GM18499 (cell line): Measurements from ENCODE around the gene MRPS27.

Experiments used
- ATAC-seq: cut with Tn5 transposase; IDR thresholded peaks from one replicate; pipeline ENCODE4 v1.9.1; 2021; ENCODE audit warnings: moderate number of reproducible peaks; ENCODE audit not compliant: insufficient read depth, unreplicated experiment

Gene MRPS27

DNA sequence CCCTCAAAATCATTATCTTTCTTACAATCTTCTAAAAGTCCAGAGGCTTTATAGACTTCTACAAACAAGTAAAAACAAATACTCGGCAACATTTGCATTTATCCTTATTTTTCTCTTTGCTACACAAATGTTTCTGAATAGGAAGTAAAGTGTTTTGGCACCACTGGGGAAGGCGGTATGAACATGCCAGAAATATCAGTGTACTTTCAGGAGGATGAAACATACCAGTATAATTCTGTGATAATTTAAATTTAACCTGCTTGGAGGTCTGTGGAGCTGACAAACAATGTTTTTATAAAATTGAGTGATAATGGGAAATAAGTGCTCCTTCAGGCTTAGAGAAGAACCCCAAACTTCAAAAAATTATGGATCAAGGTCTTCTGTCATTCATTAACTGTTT is 51.8 kb downstream of the MRPS27 start:
- no peak for ATAC-seq

DNA sequence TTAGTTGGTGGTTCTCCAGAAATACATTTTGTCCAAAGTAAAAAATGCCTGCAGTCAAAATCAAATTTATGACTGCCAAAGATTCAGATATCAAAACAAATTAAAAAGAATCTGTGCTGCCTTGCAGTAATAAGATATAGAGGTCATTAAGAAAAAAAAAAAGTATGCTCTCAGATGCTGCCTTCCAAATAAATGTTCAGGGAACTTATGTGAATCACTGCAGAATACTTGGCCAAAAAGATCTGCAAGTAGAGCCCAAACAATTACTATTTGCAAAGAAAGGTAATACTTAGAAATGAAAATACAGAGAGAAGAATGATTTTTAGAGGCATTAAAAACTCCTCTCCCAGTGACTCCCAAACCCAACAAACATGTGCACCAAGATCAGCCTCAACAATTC is 52.4 kb downstream of the MRPS27 start:
- no peak for ATAC-seq

GRCh38 chr5:72266862-72267261 is 53.2 kb downstream of the MRPS27 start:
- ATAC-seq, result no peak

GRCh38 chr5:72265032-72265877 is 54.8 kb downstream of the MRPS27 start:
- no peak for ATAC-seq

DNA sequence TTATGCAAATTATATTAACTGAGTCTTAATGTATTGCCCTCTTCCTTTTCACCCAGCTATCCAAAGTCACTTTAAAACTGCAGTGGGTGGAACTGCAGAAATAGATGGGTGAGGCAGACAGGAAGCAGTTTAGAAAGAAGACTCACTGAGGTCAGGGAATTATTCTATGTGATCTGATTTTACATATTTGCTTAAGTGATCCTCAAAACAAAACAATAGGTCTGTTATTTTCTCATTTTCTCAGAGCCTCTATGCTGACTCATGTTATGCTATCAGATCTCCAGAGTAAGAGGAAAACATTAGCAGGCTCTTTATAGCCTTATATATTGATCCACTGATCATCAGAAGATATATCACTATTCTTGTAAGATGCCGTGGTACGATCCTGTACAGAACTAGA is 63.5 kb downstream of the MRPS27 start:
- no peak for ATAC-seq

GRCh38 chr5:72255670-72256069 is 64.4 kb downstream of the MRPS27 start:
- ATAC-seq, result no peak

- no peak for ATAC-seq
Observed at GRCh38 chr5:72255237-72255636, 64.8 kb downstream of the MRPS27 start.

DNA sequence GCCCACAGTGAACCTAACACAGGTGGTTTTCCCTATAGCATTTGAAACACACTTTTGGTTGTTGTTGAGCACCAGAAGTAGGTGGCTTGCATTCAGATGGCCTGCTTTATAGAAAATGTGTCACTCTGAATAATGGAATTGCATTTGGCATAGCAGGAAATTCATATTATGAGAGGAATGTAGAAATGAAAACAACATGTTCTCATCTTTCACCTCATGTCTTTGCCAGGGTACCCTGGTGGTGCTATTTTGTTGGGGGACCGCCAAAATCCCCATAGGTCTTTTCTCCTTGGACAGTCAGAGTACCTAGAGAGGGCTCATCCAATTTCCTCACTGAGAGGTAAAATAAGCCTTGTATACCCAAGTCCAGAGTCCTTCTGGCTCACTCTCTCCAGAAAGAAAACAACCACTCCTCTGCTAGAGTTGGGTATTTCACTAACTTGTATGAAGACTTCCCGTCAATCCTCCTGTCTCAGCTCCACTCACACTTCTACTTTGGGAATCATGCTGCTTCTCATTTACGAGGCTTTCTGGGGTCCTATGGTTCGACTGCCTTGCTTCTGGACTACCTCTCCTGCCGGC is 67.4 kb downstream of the MRPS27 start:
- no peak for ATAC-seq

DNA sequence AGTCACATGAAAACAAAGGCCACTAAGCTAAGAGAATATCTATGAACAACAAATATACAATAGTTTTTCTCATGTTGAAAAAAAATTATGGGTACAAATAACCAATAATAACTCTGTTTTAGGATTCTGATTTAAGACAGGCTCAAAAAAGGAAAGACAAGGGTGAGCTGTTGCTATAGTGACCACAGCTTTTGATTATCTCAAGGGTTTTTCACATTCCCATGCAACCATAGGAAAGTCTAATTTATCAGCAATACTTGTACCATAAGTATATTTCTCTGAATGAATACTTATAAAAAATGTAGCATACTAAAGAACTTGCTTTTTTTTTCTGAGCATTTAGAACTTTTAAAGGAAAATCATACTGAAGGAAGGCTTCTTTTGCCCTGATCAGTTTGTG is 68.0 kb downstream of the MRPS27 start:
- no peak for ATAC-seq

DNA sequence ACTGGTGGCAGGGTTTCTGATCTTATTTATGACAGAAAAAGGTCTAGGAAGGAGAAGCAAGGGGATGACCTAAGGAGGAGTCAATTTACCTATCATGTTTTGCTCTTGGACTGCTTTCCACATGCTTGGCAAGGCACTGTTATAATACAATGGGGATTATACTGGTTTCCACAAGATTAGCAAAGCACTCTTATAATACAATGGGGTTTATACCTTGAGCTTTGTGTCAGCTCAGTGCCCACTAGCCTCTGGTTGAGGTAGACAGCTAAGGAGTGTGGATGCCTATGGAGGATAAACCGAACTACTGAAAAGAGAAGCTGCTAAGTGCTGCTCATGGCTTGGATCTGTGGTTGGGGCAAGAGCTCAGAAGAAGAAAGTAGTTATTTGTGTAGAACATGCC is 68.7 kb downstream of the MRPS27 start:
- no peak for ATAC-seq

DNA sequence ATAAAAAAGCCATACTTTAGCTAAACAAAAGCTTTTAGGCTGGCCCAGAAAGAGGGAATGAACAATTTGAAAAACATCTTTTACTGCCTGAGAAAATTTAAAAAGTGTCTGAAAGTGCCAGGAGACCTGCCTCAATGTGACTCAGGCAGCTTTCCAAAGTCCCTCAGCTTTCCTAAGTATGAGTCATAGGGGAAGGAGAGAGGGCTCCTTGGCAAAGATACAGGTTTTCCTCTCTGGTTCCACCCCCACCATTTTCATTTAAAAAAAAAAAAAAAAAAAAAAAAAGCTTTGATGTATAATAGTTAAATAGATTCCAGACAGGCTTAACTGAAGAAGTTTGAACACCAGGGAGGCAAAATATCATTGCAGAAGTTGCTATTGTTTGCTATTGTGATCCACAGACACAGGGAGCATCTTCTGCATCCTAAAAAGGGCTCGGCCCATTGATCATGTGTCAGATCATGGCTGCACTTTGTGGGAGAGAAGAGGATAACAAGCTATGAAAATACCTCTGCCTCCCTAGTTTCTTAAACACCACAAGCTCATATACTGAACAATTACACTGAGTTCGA is 71.5 kb downstream of the MRPS27 start:
- ATAC-seq, result no peak

- no peak for ATAC-seq
Observed at GRCh38 chr5:72246954-72247442, 73.0 kb downstream of the MRPS27 start.

GRCh38 chr5:72245951-72246532 is 74.0 kb downstream of the MRPS27 start:
- no peak for ATAC-seq

GRCh38 chr5:72245546-72245945 is 74.5 kb downstream of the MRPS27 start:
- no peak for ATAC-seq

DNA sequence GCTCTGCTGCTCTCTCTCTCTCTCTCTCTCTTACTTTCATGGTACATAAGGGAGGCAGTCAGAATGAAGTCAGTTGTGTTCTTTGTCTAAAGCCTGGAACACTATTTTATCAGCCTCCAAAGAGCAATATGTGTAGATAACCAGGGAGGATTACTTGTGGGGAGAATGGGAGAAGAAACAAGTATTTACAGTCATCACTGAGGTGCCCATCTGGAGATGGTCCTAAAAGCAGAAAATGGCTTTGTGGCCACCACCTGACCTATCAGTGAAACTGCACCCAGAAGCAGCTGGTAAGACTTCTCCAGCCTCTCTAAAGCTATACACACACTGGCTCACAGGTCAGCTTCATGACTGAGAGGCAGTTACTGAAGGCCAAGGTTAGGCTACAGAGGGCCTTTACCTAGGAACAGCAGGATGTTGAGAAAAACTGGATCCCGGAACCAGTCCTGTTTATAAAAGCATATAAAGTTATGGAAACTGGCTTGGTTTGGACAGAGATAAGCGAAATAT is 75.1 kb downstream of the MRPS27 start:
- no peak for ATAC-seq

GRCh38 chr5:72243706-72244105 is 76.3 kb downstream of the MRPS27 start:
- no peak for ATAC-seq

DNA sequence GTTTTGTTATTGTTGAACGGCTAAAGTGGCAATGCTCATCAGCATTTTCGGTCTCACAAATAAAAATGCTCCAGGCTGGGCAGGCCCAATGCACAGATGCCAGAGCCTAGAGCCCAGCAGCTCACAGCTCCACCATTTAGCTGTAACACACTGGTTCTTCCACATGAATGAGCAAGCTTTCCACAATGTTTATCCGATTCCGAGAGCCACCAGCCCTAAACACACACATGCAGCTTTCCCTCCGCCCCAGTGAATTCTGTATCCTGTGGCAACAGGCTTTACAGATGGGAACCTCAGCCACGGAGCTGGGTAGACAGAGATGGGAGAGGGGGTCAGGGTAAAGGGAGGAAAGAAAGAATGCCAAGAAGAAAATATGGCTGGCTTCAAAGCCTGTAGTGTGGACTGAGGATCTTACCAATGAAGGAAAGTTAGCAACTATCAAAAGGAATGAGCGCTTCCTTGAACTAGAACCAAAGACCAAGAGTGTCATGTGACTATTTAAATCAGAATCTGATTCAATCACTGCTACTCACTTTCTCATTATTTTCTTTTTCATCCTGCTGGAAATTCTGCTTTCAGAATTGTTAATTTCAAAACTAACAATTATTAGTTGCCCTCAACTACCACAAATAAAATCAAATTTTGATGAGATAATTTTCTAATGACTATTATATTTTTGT is 77.1 kb downstream of the MRPS27 start:
- ATAC-seq, result no peak

- no peak for ATAC-seq
Observed at GRCh38 chr5:72241346-72242003, 78.6 kb downstream of the MRPS27 start.

DNA sequence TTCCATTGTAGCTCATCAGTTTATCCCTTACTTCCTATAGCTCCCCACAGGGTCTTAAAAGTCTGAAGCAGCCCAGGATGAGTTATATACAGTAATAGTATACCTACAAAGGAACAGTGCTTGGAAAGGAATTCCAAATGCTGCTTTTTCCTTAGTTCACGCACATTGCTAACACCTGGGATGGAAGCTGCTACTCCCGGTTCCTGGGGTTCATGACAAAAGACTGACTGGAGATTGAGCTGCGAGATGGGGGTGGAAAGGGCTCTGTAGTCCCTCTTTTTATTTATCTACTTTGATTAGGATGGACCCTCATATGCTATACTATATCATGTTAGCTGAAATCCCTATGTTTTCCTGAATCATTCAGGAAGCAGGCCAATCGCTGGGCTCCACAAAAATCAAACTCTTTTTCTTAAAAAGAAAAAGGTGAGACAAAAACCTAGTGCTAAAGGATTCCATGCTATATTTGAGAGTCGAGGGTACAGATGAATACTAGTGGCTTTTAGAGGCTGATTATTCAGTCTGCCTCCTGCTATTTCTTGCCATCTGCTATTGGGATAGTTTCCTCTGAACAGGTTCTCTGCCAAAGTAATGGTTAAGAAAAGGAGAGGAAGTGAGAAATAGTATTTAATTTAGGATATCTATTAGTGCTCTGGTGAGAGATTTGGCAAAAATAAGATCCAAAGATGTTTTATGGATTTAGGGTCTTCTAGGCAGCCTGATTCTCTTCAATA is 81.2 kb downstream of the MRPS27 start:
- ATAC-seq, result no peak
